ENCODE measurements around the gene CCDC184.

DNA sequence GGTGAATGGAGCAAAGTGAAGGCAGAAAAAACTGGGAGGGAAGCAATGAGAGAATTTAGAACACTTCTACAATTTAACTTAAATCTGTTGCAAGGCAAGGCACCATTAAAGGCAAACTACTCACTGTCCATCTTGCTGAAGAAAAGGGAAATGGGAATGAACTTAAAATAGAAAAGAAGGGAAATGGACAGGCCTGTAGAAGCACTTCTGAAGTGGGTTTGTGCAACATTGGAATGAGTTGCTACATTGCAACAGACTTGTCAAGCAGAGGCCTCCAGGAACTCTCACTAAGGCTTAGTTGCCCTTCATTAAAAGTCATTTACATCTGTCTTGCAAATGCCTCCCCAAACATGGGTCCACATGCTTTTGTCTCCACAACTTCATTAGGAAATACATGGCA lies 33.3 kb downstream of the CCDC184 start:
- TF ChIP-seq, protein P1, sequence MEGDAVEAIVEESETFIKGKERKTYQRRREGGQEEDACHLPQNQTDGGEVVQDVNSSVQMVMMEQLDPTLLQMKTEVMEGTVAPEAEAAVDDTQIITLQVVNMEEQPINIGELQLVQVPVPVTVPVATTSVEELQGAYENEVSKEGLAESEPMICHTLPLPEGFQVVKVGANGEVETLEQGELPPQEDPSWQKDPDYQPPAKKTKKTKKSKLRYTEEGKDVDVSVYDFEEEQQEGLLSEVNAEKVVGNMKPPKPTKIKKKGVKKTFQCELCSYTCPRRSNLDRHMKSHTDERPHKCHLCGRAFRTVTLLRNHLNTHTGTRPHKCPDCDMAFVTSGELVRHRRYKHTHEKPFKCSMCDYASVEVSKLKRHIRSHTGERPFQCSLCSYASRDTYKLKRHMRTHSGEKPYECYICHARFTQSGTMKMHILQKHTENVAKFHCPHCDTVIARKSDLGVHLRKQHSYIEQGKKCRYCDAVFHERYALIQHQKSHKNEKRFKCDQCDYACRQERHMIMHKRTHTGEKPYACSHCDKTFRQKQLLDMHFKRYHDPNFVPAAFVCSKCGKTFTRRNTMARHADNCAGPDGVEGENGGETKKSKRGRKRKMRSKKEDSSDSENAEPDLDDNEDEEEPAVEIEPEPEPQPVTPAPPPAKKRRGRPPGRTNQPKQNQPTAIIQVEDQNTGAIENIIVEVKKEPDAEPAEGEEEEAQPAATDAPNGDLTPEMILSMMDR (IDR thresholded peaks at IDR 0.05) = no peak
- no peak for TF ChIP-seq EZH2 (IDR thresholded peaks at IDR 0.05; ENCODE audit: borderline replicate concordance, insufficient read depth, low read depth, low read length, poor library complexity, severe bottlenecking)
